ENCODE results near the gene FAM240B.

FAM240B gene

GRCh38 chr9:38650564-38650963 is 69.4 kb downstream of the FAM240B start:
- TF ChIP-seq, protein P1, sequence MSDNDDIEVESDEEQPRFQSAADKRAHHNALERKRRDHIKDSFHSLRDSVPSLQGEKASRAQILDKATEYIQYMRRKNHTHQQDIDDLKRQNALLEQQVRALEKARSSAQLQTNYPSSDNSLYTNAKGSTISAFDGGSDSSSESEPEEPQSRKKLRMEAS (IDR thresholded peaks at IDR 0.05; ENCODE audit: low read depth, low read length) = no peak
- no peak for DNase-seq (ENCODE audit: low read depth)
- H3K4me3 ChIP-seq (ENCODE audit: low read depth, low read length) = no peak overlapping the region

GRCh38 chr9:38649731-38650363 is 70.1 kb downstream of the FAM240B start:
- DNase-seq (ENCODE audit: low read depth) = no peak
- no peak overlapping the region for H3K4me3 ChIP-seq (ENCODE audit: low read depth, low read length)
- TF ChIP-seq, protein P1 (IDR thresholded peaks at IDR 0.05; ENCODE audit: low read depth, low read length) = no peak
- TF ChIP-seq POLR2A (IDR thresholded peaks at IDR 0.05; ENCODE audit: extremely low read depth, insufficient read length) = no peak
- TF ChIP-seq MYC (IDR thresholded peaks at IDR 0.05; ENCODE audit: low read depth, low read length) = no peak
- TF ChIP-seq, protein P2, sequence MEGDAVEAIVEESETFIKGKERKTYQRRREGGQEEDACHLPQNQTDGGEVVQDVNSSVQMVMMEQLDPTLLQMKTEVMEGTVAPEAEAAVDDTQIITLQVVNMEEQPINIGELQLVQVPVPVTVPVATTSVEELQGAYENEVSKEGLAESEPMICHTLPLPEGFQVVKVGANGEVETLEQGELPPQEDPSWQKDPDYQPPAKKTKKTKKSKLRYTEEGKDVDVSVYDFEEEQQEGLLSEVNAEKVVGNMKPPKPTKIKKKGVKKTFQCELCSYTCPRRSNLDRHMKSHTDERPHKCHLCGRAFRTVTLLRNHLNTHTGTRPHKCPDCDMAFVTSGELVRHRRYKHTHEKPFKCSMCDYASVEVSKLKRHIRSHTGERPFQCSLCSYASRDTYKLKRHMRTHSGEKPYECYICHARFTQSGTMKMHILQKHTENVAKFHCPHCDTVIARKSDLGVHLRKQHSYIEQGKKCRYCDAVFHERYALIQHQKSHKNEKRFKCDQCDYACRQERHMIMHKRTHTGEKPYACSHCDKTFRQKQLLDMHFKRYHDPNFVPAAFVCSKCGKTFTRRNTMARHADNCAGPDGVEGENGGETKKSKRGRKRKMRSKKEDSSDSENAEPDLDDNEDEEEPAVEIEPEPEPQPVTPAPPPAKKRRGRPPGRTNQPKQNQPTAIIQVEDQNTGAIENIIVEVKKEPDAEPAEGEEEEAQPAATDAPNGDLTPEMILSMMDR (IDR thresholded peaks at IDR 0.05; ENCODE audit: low read depth, low read length) = no peak

GRCh38 chr9:38644601-38645000 is 75.3 kb downstream of the FAM240B start:
- H3K4me3 ChIP-seq (ENCODE audit: low read depth, low read length) = no peak overlapping the region
- DNase-seq (ENCODE audit: low read depth) = no peak
- TF ChIP-seq MYC (IDR thresholded peaks at IDR 0.05; ENCODE audit: low read depth, low read length) (no peak), POLR2A (IDR thresholded peaks at IDR 0.05; ENCODE audit: extremely low read depth, insufficient read length) (no peak)
- TF ChIP-seq, protein P1 (IDR thresholded peaks at IDR 0.05; ENCODE audit: low read depth, low read length) = no peak
- TF ChIP-seq, protein P2 (IDR thresholded peaks at IDR 0.05; ENCODE audit: low read depth, low read length) = no peak
